HCT116 (cell line): Measurements from ENCODE around the gene ATP8A1. TPM values are rescaled to one million over a fixed set of nuclear protein-coding genes. Genes with fewer than 3 reads are reported as not detected.

Experiments used
- ATAC-seq: fragments of 200-7000 bp; cut with Tn5 transposase; 2 replicates; pipeline ENCODE4 v1.9.1; 2020; ENCODE audit warnings: mild to moderate bottlenecking, moderate library complexity
- BruUV-seq: library from RNA; stranded (reverse); fragments of 400-500 nt; replicated peaks from 2 replicates; lab custom pipeline; 2021; lab: Mats Ljungman, UMichigan
- CTCF ChIA-PET: fragments of 300-600 bp; sonication (Branson Sonifier 250); formaldehyde crosslinking; loops from one replicate; lab custom pipeline; 2021; ENCODE audit warnings: antibody characterized with exemption; lab: Charles Lee
- POLR2A ChIA-PET: fragments of 300-600, 350-600 bp; sonication (Branson Sonifier 250); formaldehyde crosslinking; loops from one replicate; lab custom pipeline; 2021; ENCODE audit warnings: antibody characterized with exemption; lab: Charles Lee
- RAD21 ChIA-PET, 2 experiments: fragments of 300-600 bp; sonication (Branson Sonifier 250); formaldehyde crosslinking; loops; one replicate each; lab custom pipeline; 2023; ENCODE audit warnings: low total read pairs in 2 of 2; ENCODE audit not compliant: uncharacterized antibody in 2 of 2, unreplicated experiment in 2 of 2, low non-redundant PET in 1 of 2; lab: Charles Lee
- DNase-seq: peaks from one replicate; pipeline ENCODE4 v3.0.0-alpha.2; 2010; ENCODE audit warnings: low read depth, low spot score
- H2AFZ ChIP-seq: fragments of 200-600 bp; shearing (Covaris generic), sonication (generic); 2 replicates; pipeline ENCODE4 v1.6.1; 2017; ENCODE audit warnings: low read depth, mixed run types, mixed read lengths, antibody characterized with exemption, low read length; ENCODE audit not compliant: poor library complexity, severe bottlenecking
- H3K27ac ChIP-seq: 2 replicates; pipeline ENCODE4 v1.5.1; 2012; ENCODE audit warnings: low read depth, low read length
- H3K27me3 ChIP-seq: fragments of 200-600 bp; sonication (generic); 2 replicates; pipeline ENCODE4 v1.6.1; 2016; ENCODE audit warnings: mixed run types, low read length, mixed read lengths; ENCODE audit not compliant: insufficient read depth
- H3K36me3 ChIP-seq, 2 experiments: fragments of 200-500 bp in 1 of 2; fragments of 200-600 bp in 1 of 2; sonication (Bioruptor generic) in 1 of 2; sonication (generic) in 1 of 2; 2 replicates each; pipeline versions ENCODE4 v1.5.1 to v1.6.1; 2014 to 2016; ENCODE audit warnings: low read length in 2 of 2, inconsistent platforms in 1 of 2, mixed read lengths in 1 of 2, mixed run types in 1 of 2; ENCODE audit not compliant: insufficient read depth in 2 of 2, control insufficient read depth in 1 of 2
- H3K4me1 ChIP-seq, 2 experiments: fragments of 200-600 bp in 1 of 2; sonication (generic) in 1 of 2; 2 replicates each; pipeline versions ENCODE4 v1.5.1 to v1.6.1; 2012 to 2017; ENCODE audit warnings: low read length in 2 of 2, inconsistent platforms in 1 of 2, mild to moderate bottlenecking in 1 of 2, mixed read lengths in 1 of 2, mixed run types in 1 of 2, moderate library complexity in 1 of 2; ENCODE audit not compliant: insufficient read depth in 2 of 2, control insufficient read depth in 1 of 2
- H3K4me2 ChIP-seq: fragments of 200-600 bp; sonication (generic); 2 replicates; pipeline ENCODE4 v1.6.1; 2017; ENCODE audit warnings: mixed run types, low read length, mixed read lengths
- H3K4me3 ChIP-seq, 2 experiments: fragments of 200-600 bp in 1 of 2; sonication (generic) in 1 of 2; replicated peaks in 1 of 2; 2 replicates each; pipeline ENCODE4 v1.5.1; 2011 to 2016; ENCODE audit warnings: low read length in 2 of 2, control low read depth in 1 of 2, low read depth in 1 of 2, mild to moderate bottlenecking in 1 of 2, mixed read lengths in 1 of 2, mixed run types in 1 of 2
- H3K79me2 ChIP-seq: fragments of 200-600 bp; sonication (generic); 2 replicates; pipeline ENCODE4 v1.6.1; 2017; ENCODE audit warnings: mild to moderate bottlenecking, mixed run types, low read length, moderate library complexity, mixed read lengths; ENCODE audit not compliant: insufficient read depth
- H3K9ac ChIP-seq: fragments of 200-600 bp; sonication (generic); 2 replicates; pipeline ENCODE4 v1.6.1; 2016; ENCODE audit warnings: low read length, mixed read lengths
- H3K9me2 ChIP-seq: fragments of 200-600 bp; sonication (generic), shearing (Covaris generic); 2 replicates; pipeline ENCODE4 v1.6.1; 2017; ENCODE audit warnings: mixed run types, mild to moderate bottlenecking, moderate library complexity; ENCODE audit not compliant: insufficient read depth
- H3K9me3 ChIP-seq, 2 experiments: fragments of 200-500 bp in 1 of 2; fragments of 200-600 bp in 1 of 2; sonication (Bioruptor generic) in 1 of 2; sonication (generic) in 1 of 2; 2 replicates each; pipeline ENCODE4 v1.6.1; 2014 to 2017; ENCODE audit warnings: low read length in 2 of 2, mixed read lengths in 2 of 2, inconsistent platforms in 1 of 2, low read depth in 1 of 2, mild to moderate bottlenecking in 1 of 2, mixed run types in 1 of 2, moderate library complexity in 1 of 2; ENCODE audit not compliant: control insufficient read depth in 1 of 2, insufficient read depth in 1 of 2
- H4K20me1 ChIP-seq: fragments of 200-600 bp; sonication (generic), shearing (Covaris generic); 2 replicates; pipeline ENCODE4 v1.6.1; 2017; ENCODE audit warnings: mixed run types, mild to moderate bottlenecking, moderate library complexity; ENCODE audit not compliant: insufficient read depth
- CTCF ChIP-seq, 3 experiments: fragments of 200-600 bp in 1 of 3; sonication (generic) in 1 of 3; IDR thresholded peaks in 2 of 3; conservative IDR thresholded peaks in 1 of 3; 2 replicates each; pipeline ENCODE4 v1.5.1; 2012 to 2017; ENCODE audit warnings: low read depth in 2 of 3, low read length in 2 of 3, antibody characterized with exemption in 1 of 3, borderline replicate concordance in 1 of 3, control low read depth in 1 of 3, mild to moderate bottlenecking in 1 of 3, mixed read lengths in 1 of 3, mixed run types in 1 of 3, moderate library complexity in 1 of 3; ENCODE audit not compliant: insufficient read depth in 1 of 3
- EGR1 ChIP-seq: IDR thresholded peaks from 2 replicates; pipeline ENCODE4 v1.6.1; 2012; ENCODE audit warnings: low read depth
- ELF1 ChIP-seq: IDR thresholded peaks from 2 replicates; pipeline ENCODE4 v1.6.1; 2012; ENCODE audit warnings: low read depth, borderline replicate concordance
- EZH2 ChIP-seq: fragments of 200-600 bp; sonication (generic); IDR thresholded peaks from 2 replicates; pipeline ENCODE4 v1.6.1; 2017; ENCODE audit warnings: antibody characterized with exemption, mixed run types
- EZH2phosphoT487 ChIP-seq: fragments of 200-600 bp; IDR thresholded peaks from 2 replicates; pipeline ENCODE4 v1.6.1; 2018; ENCODE audit warnings: antibody characterized with exemption, borderline replicate concordance
- FOSL1 ChIP-seq: IDR thresholded peaks from 2 replicates; pipeline ENCODE4 v1.6.1; 2012; ENCODE audit warnings: low read depth
- JUND ChIP-seq: IDR thresholded peaks from 2 replicates; pipeline ENCODE4 v1.6.1; 2012
- MAX ChIP-seq: IDR thresholded peaks from 2 replicates; pipeline ENCODE4 v1.6.1; 2012
- POLR2A ChIP-seq: IDR thresholded peaks from 2 replicates; pipeline ENCODE4 v1.7.0; 2011; ENCODE audit warnings: borderline replicate concordance; ENCODE audit not compliant: insufficient read depth, insufficient read length; ENCODE audit errors: extremely low read depth
- POLR2AphosphoS5 ChIP-seq: IDR thresholded peaks from 2 replicates; pipeline ENCODE4 v1.6.1; 2011; ENCODE audit warnings: mild to moderate bottlenecking, low read depth, low read length, moderate library complexity
- SP1 ChIP-seq: IDR thresholded peaks from 2 replicates; pipeline ENCODE4 v1.6.1; 2012; ENCODE audit warnings: low read depth
- TCF7L2 ChIP-seq: IDR thresholded peaks from 2 replicates; pipeline ENCODE4 v1.7.0; 2011; ENCODE audit warnings: borderline replicate concordance, inconsistent platforms; ENCODE audit not compliant: insufficient read depth, insufficient read length; ENCODE audit errors: extremely low read depth
- ZBTB33 ChIP-seq: IDR thresholded peaks from 2 replicates; pipeline ENCODE4 v1.6.1; 2011; ENCODE audit warnings: mild to moderate bottlenecking, low read length, moderate library complexity; ENCODE audit not compliant: insufficient replicate concordance; ENCODE audit errors: extremely low read depth
- intact Hi-C: fragments of 100-400 bp; cut with micrococcal nuclease; formaldehyde crosslinking; loops from 2 replicates; pipeline ENCODE4 v1.10.0; 2022
- total RNA-seq: library from RNA; stranded (reverse); gene quantifications from one replicate; pipeline ENCODE4 v1.2.1, GENCODE V29; 2021; ENCODE audit not compliant: unreplicated experiment

ATP8A1 gene
- total RNA-seq, 1 experiment from 2014 or later: 1.9 TPM

- DNase-seq (no peak), ATAC-seq (no peak)
- no peak overlapping the region for H3K4me2 ChIP-seq
- no peaks in the 10 kb centered on the region for H3K79me2 ChIP-seq
- H3K4me3 ChIP-seq: no peak overlapping the region
- H2AFZ ChIP-seq: no peak overlapping the region
- RAD21 ChIA-PET: no interaction called here
- H4K20me1 ChIP-seq: no peaks in the 10 kb centered on the region; the same call in 1 of the 2 replicates
- H3K9me2 ChIP-seq: no peaks in the 10 kb centered on the region
- POLR2A ChIA-PET: no interaction called here
- no peaks in the 10 kb centered on the region for H3K27me3 ChIP-seq
- no peak overlapping the region for H3K9ac ChIP-seq
- intact Hi-C loops: no loop called here
- no peaks in the 10 kb centered on the region for H3K36me3 ChIP-seq
- CTCF ChIA-PET: no interaction called here
- peaks cover 3% of the 10 kb centered on the region in 2 experiments; a peak in 2 of 4 replicates for H3K4me1 ChIP-seq
- H3K27ac ChIP-seq: no peak overlapping the region
- BruUV-seq: no TSS peak
- H3K9me3 ChIP-seq: no peaks in the 10 kb centered on the region
- no peak for TF ChIP-seq FOSL1
- no peak for TF ChIP-seq ZBTB33
- TF ChIP-seq SP1: no peak
- no peak for TF ChIP-seq TCF7L2
- no peak for TF ChIP-seq JUND
- no peak for TF ChIP-seq ELF1
- TF ChIP-seq POLR2AphosphoS5: no peak
- no peak for TF ChIP-seq EGR1
- TF ChIP-seq POLR2A: no peak
- TF ChIP-seq CTCF (IDR thresholded peaks at IDR 0.05 in 2 of 3, conservative IDR thresholded peaks at IDR 0.05 in 1 of 3; ENCODE audit: borderline replicate concordance in 1 of 3, insufficient read depth in 1 of 3, low read depth in 2 of 3, low read length in 2 of 3): no peak
- TF ChIP-seq EZH2phosphoT487: no peak
- TF ChIP-seq EZH2: no peak
- TF ChIP-seq MAX: no peak
- TF ChIP-seq, all 23 proteins: peak for 0
These were observed 101.1 kb downstream of the ATP8A1 start for GRCh38 chr4:42555828-42556227.
